NCI-H510A treated with DMSO at 0.1 percent for 48 hours (cell line): ENCODE results near the gene CCR8.
"Not testable (repeated sequence)": the region's sequence is repeated elsewhere in the genome, so short reads cannot be mapped to it uniquely, and the experiment has no call there.

Experiments
- DNase-seq: peaks from one replicate; lab custom pipeline; 2025; lab: John Stamatoyannopoulos, UW

Gene CCR8

GRCh38 chr3:39315420-39315819, 14.1 kb upstream of the CCR8 start:
- no peak for DNase-seq

- DNase-seq = no peak
These were observed 11.8 kb upstream of the CCR8 start for GRCh38 chr3:39317571-39318169.

GRCh38 chr3:39318301-39318700, 11.2 kb upstream of the CCR8 start:
- no peak for DNase-seq

GRCh38 chr3:39319249-39319648, 10.3 kb upstream of the CCR8 start:
- DNase-seq = no peak

GRCh38 chr3:39321574-39321983, 7.9 kb upstream of the CCR8 start:
- not testable (repeated sequence) for DNase-seq

GRCh38 chr3:39322209-39322715, 7.2 kb upstream of the CCR8 start:
- DNase-seq = not testable (repeated sequence)

- no peak for DNase-seq
These were observed 6.6 kb upstream of the CCR8 start for GRCh38 chr3:39322936-39323335.

GRCh38 chr3:39323494-39323893, 6.0 kb upstream of the CCR8 start:
- no peak for DNase-seq

- DNase-seq = no peak
These were observed 4.3 kb upstream of the CCR8 start for GRCh38 chr3:39325236-39325635.

- no peak for DNase-seq
These were observed 2.3 kb upstream of the CCR8 start for GRCh38 chr3:39327053-39327745.

GRCh38 chr3:39327746-39328349, 1.7 kb upstream of the CCR8 start:
- DNase-seq = no peak

- no peak for DNase-seq
These were observed 1.3 kb downstream of the CCR8 start for GRCh38 chr3:39330824-39331223.

- DNase-seq = no peak
These were observed 3.0 kb downstream of the CCR8 start for GRCh38 chr3:39332525-39332924.

GRCh38 chr3:39333607-39334006, 4.1 kb downstream of the CCR8 start:
- no peak for DNase-seq

GRCh38 chr3:39334205-39334604, 4.7 kb downstream of the CCR8 start:
- DNase-seq = no peak

GRCh38 chr3:39338201-39338600, 8.7 kb downstream of the CCR8 start:
- no peak for DNase-seq

- DNase-seq = no peak
These were observed 9.6 kb downstream of the CCR8 start for GRCh38 chr3:39339086-39339485.

GRCh38 chr3:39343076-39343717, 13.7 kb downstream of the CCR8 start:
- no peak for DNase-seq

GRCh38 chr3:39343760-39344159, 14.3 kb downstream of the CCR8 start:
- DNase-seq = no peak

- DNase-seq = no peak
These were observed 15.3 kb downstream of the CCR8 start for GRCh38 chr3:39344746-39345344.

GRCh38 chr3:39346785-39347585, 17.5 kb downstream of the CCR8 start:
- no peak for DNase-seq

GRCh38 chr3:39347586-39347876, 18.0 kb downstream of the CCR8 start:
- no peak for DNase-seq
